ENCODE results near the gene COTL1. TPM values are rescaled to one million over a fixed set of nuclear protein-coding genes. Genes with fewer than 3 reads are reported as not detected.

Gene COTL1
- total and polyA plus RNA-seq, 2 of the 13 experiments (the other 11 are each of a cell fraction or from before 2014, with no cell fraction given), result 8.7 to 16.9 TPM

GRCh38 chr16:84595052-84595481 is 22.8 kb downstream of the COTL1 start (continued):
- TF ChIP-seq ZNF281 (CRISPR knock-in tag; IDR thresholded peaks at IDR 0.05; ENCODE audit: borderline replicate concordance), result no peak
- no peak for TF ChIP-seq TP53 (CRISPR knock-in tag; conservative IDR thresholded peaks at IDR 0.05)
- TF ChIP-seq TEAD3 (CRISPR knock-in tag; optimal IDR thresholded peaks at IDR 0.05; ENCODE audit: borderline replicate concordance), result no peak

GRCh38 chr16:84594725-84595038 is 23.2 kb downstream of the COTL1 start:
- no peak for DNase-seq (ENCODE audit: low spot score)
- CTCF ChIA-PET (ENCODE audit: low intra/inter-chr PET ratio, low total read pairs), result no interaction called here
- no peaks in the 10 kb centered on the region for H3K79me2 ChIP-seq (ENCODE audit: insufficient read depth, low read length)
- POLR2A ChIA-PET, result interaction anchor here (0.9 kb wide), 1 partner anchor 9 kb away, joined by 3 read pairs; no protein-coding TSS in a partner anchor
- H3K4me3 ChIP-seq (replicated peaks in 1 of 3; ENCODE audit: insufficient read depth in 1 of 3, low read depth in 2 of 3, low read length in 3 of 3), result no peak overlapping the region
- H3K9me3 ChIP-seq (ENCODE audit: low read length), result no peaks in the 10 kb centered on the region
- H4K20me1 ChIP-seq (ENCODE audit: insufficient read depth, low read length), result no peaks in the 10 kb centered on the region
- intact Hi-C loops (cut with micrococcal nuclease; ENCODE audit: unreplicated experiment) (no loop called here), in situ Hi-C loops (cut with HindIII; ENCODE audit: extremely low pct_ligation_motif_present, low pct_unique_long_range_greater_than_20kb) (no loop called here)
- H3K4me2 ChIP-seq (ENCODE audit: low read depth, low read length), result no peak overlapping the region
- FAIRE-seq, result no peak
- H3K27me3 ChIP-seq (ENCODE audit: control insufficient read depth in 1 of 2, insufficient read depth in 2 of 2, low read length in 2 of 2), result no peaks in the 10 kb centered on the region
- no peak overlapping the region for H3K9ac ChIP-seq (ENCODE audit: insufficient read depth, low read depth, low read length)
- H3K4me1 ChIP-seq (ENCODE audit: insufficient read depth, low read length), result peaks cover 43% of the 10 kb centered on the region
- peak overlapping the region; percentile 4 for H3K27ac ChIP-seq (ENCODE audit: extremely low read length, insufficient read depth, low read length)
- no peak overlapping the region for H2AFZ ChIP-seq (ENCODE audit: low read length)
- WGBS (ENCODE audit: low lambda C conversion rate), result 83% methylated on average over 9 of the region's 9 CpGs
- no TSS peak for BruUV-seq (replicated peaks)
- no peak; the same call in 2 of the 3 replicates for ATAC-seq
- 0 out of 5 replicates have a peak, but pooled peaks cover 0 to under 1% of the 10 kb centered on the region in 2 experiments for H3K36me3 ChIP-seq (replicated peaks in 1 of 2; ENCODE audit: control insufficient read depth in 1 of 2, insufficient read depth in 2 of 2, low read length in 2 of 2)
- no peak for TF ChIP-seq ZHX2 (IDR thresholded peaks at IDR 0.05; ENCODE audit: low read depth)
- no peak for TF ChIP-seq ZHX2 (CRISPR knock-in tag; IDR thresholded peaks at IDR 0.05; ENCODE audit: borderline replicate concordance)
- TF ChIP-seq SP2 (CRISPR knock-in tag; IDR thresholded peaks at IDR 0.05), result no peak
- TF ChIP-seq JUND (CRISPR knock-in tag; IDR thresholded peaks at IDR 0.05), result no peak
- TF ChIP-seq XRCC5 (optimal IDR thresholded peaks at IDR 0.05; ENCODE audit: low read length), result no peak
- no peak for TF ChIP-seq ZNF75D (CRISPR knock-in tag; IDR thresholded peaks at IDR 0.05; ENCODE audit: borderline replicate concordance)
- no peak for TF ChIP-seq ZBTB21 (CRISPR knock-in tag; IDR thresholded peaks at IDR 0.05)
- TF ChIP-seq ZNF687 (CRISPR knock-in tag; IDR thresholded peaks at IDR 0.05), result 0 out of 2 replicates have a peak, but pooled peaks have one; percentile 17
